NCI-H345 treated with DMSO at 0.1 percent for 48 hours (cell line): ENCODE measurements around the gene BICC1.

ENCODE experiments used
- DNase-seq: peaks from one replicate; lab custom pipeline; 2025; ENCODE audit not compliant: unreplicated experiment; lab: John Stamatoyannopoulos, UW

BICC1 gene

DNA sequence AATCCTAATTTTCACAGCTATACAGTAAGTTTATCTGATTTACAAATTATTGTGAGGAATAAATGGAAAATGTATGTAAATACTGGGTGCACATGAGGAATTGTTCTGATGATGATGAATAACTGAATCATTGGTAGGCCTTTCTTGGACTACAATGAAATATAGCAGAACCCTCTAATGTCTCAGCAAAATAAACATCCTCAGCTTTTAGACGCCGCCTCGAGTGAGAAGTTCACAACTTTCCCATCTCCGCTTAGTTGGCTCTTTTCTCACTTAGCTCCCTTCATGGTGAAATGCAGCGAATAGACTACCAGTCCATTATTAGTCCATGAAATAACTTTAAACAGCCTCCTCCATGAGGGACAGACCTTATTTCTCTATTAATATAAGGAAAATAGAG is 182.3 kb downstream of the BICC1 start:
- DNase-seq, result no peak

DNA sequence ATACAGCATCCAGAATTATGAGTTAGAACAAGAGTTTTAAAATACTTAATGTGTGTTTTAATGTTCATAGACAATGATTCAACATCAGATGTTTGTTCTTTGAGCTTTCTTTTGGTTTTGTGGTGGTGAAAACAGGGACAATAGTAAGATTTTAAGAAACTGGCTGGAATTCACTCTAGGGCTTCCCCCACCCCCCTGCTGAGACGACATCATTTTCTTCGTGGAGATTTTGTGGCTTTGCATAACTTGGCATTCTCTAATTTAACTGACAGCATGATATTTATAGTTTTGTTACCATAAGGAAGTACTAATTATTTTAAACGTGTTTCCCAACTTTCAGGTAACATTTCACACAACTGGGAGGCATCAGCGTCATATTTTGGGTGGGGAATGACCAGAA is 184.1 kb downstream of the BICC1 start:
- DNase-seq, result no peak

DNA sequence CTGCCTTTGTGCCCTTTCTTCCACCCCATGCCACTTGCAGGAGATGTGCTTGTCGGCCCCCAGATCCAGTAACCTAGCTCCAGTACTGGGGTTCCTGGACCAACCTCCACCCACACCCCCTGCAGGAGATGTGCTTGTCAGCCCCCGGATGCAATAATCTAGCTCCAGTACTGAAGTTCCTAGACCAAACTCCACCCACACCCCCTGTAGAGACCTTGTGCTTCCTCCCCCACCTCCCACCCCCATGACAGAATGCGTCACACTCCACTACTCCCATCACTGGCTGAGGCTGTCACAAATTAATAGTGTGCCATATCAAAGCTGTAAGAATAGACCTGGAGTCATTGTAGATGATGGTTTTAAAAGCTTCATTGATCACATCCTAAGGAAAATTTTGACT is 185.0 kb downstream of the BICC1 start:
- no peak for DNase-seq

DNA sequence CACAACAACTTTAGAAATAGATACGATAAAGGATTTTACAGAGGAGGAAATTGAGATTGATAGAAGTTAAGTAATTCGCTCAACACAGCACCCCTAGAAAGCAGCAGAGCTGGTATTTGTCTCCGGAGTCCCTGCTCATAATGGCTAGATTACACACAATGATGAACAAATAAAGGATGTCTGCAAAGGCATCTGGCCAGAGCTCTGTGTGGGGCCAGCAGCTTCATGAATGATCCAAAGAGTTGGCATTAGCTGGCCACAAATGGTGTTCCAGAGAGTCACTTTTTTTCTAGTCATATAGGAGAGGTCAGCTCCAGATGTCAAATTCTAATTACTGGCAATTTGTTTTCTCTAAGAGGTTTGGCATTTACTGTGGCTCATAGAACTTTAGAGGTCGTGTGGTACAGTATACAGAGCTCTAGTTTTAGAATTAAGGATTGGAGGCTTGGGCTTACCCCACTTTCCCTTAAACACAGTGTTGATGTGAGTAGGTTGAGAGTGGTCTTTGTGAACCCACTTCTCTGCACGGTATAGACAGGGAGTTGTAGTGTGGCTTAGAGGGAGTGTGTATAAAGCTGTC is 186.2 kb downstream of the BICC1 start:
- no peak for DNase-seq

DNA sequence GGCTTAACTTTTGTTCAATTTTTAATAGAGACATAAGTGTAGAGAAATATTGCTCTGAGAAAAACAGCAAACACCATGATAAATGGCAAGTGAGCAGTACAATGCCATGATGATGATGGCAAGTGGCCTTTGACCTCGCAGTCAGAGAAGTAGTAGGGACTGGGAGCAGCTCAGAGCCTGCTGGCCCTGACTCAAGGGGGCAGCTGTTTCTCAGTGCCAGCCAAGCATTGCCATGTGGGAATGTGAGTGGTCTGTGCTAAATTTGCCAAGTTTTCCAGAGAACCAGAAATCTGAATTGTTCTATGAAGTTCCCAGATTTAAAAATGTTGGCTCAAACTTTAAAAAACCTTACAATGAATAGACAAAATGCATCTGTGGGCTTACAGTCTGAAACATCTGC is 187.9 kb downstream of the BICC1 start:
- DNase-seq, result no peak

DNA sequence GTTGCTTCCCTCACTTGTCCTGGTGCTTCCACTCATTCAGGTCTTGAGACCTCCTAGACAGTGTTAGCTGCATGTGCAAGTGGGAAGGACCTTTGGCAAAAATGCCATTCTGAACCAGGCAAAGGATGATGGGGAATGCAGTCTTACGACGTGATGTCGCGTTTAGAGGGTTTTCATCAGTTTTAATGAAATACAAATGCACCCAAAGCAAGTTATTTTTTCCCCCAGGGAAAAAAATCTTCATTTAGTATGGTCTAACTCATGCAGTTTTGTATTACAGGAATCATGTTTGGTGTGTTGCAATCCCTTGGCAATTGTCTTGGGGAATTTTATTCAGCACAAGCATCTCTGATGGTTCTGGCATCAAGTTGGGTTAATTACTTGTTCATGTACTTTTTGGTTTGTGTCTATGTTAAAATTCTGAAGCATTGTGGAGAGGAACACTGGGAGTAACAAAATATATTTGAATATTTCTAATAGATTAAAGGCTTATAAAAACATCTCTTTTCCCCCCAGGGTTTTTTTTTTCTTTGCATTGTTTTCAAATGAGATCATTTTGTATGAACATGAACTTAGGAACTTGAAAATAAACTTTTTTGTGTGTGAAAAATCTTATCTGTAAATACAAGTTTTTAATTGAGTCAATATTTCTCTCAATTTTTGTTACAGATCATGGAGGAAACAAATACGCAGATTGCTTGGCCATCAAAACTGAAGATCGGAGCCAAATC is 188.9 kb downstream of the BICC1 start:
- no peak for DNase-seq

DNA sequence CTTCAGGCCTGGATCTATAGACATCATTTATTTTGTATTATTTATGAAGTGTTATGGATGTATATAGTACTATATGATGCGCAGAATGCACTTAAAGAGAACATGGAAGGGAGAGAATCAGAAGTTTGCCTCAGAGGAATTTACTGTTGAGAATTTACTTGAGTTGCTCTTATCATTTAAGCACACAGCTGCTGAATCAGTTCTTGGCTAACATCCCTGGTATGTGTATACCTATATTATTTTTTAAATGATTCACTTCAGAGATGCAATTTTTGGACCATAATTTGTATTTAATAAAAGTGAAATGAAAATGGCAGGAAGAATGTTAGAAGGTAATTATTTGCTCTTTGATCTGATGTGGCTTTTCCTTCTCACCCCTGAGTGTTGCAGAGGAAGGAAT is 191.6 kb downstream of the BICC1 start:
- no peak for DNase-seq

DNA sequence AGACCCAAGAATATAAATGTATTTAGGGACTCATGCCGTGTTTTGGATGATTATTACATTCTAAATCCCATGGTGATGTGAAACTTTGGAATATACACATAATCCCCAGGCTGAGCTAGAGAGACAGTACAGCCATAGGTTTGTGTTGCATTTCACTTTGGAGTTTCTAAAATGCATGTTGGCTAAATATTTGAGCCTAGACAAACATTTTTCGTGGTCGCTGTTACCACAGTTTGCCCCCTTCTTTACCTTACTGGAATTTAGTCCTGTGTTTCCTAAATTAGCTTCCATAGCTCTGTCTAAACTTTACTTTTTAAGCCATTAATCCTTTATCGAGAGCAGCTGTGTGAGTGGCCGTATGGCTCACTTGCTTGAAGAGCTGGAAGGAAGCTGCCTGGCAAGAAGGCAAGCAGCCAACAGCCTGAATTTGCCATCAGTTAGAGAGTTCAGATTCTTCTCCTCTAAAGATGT is 192.0 kb downstream of the BICC1 start:
- DNase-seq, result no peak

DNA sequence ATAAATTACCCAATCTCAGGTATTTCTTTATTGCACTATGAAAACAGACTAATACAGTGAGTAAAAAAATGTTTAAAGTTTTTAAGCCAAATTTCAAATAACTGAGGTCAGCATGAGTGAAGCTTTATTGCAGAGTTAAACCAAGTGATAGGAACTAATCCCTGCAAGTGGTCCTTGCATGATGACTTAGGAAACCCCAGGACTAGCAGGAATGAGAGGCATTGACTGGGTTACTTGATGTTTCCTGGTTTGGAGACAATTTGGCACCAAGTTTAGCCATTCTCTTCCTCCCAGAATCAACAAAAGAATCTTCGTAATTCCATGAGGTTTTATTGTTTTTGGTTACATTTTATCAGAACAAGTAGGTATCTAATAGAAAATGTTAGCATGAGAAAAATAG is 194.2 kb downstream of the BICC1 start:
- no peak for DNase-seq

DNA sequence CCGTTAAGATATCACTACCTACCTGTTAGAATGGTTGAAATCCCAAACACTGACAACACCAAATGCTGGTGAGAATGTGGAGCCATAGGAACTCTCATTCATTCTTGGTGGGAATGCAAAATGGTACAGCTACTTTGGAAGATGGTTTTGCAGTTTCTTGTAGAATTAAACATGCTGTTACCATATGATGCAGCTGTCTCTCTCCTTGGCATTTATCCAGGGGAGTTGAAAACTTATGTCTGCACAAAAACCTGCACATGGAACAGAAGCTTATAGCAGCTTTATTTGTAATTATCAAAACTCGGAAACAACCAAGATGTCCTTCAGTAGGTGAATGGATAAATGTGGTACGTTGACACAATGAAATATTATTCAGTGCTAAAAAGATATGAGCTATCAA is 199.5 kb downstream of the BICC1 start:
- DNase-seq, result no peak

DNA sequence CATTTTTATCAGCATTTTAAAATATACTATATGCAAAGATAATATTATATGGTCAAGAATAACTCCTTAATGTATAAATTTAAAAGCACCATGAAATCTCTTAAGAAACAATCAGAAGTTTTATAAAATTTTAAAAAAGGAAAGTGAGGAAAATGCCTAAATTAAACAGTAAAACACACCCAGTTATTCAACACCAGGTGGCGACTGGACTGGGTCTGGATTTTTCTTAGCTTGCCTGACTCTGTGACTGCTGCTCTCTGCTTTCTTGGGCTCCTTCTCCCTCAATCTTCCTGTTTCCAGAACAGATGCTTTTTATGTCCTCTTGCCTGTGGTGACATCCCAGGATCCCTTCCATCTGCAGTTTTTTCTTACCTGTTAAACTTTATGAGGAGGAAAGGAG is 200.3 kb downstream of the BICC1 start:
- no peak for DNase-seq

DNA sequence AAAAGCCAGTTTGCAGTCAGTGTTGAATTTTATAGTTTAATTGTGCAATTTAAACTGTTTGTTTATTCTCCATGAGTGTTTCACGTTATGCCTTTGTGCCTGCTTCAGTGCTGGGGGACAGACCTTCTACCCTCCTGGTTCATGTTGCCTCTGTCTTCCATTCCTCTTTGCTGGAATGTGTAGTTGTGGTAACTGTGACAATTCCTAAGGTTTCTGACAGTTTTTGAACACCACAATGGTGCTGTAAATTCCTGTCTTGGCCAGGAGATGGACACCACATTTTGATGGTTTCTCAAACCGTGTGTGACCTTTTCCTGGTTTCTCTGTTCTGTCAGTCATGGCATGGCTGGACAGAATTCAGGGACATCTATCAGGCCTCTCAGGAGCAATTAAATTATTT is 201.7 kb downstream of the BICC1 start:
- no peak for DNase-seq

DNA sequence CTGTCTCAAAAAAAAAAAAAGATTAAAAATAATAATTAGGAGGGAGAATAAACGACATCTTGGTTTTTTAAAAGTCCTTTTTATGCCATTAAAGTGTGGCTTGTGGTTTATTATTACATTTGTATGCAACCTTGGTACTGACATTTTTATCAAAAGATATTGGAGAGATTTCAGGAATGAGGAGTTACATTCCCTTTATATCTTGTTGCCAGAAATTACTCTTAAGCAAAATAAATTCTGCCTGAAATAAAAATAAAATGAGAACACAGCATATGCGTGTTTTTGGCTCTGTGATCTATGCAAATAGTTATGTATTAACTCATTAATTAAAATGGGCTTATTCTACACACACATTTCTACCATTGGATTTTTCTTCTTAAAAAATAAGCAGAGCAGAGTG is 202.4 kb downstream of the BICC1 start:
- DNase-seq, result no peak

DNA sequence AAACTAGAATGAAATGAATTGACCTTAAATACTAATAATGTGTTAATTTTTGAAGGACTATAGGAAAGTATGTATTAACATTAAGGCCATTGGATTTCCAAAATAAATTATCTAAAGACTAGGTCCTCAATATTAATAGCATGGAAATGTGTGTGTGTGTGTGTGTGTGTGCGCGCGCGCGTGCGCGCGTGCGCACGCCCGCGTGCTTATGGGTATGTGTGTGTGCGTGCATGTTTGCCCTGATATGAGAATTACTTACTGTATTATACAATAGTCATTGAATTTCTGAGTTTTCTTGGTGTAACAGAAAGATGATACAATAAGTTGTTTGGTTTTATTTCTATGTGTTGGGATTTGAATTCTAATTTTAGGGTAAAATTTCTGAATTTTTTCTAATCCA is 205.9 kb downstream of the BICC1 start:
- DNase-seq, result no peak

DNA sequence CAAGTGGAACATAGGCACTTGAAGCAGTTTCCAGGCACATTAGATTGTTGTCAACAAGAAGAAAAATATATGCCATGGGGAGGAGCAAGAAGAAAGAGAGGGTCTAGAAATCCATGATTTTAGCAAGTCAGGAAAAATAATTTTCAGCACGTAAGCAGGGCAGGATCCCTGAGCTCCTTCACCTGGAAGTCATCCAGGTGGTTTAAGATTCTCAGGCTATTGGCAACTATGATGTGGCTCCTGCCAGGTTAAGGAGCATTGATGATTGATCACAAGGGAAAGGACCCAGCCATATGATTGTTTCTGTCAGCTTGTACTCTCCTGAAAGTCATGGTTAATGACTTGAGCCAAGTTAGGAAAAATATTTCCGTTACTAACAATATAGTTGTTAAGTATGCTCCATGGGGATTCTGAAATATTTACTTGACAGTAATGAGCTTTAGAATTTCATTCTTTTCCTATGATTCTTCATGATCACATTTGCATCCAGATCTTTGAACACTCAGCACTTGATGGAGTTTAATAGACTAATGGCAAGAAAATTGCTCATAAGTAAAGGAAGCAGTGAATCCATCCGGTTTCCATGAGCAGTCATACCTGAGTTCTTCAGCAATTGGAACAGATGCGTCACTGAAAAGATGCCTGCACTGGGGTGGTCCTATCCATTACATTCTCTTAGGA is 209.1 kb downstream of the BICC1 start:
- no peak for DNase-seq

DNA sequence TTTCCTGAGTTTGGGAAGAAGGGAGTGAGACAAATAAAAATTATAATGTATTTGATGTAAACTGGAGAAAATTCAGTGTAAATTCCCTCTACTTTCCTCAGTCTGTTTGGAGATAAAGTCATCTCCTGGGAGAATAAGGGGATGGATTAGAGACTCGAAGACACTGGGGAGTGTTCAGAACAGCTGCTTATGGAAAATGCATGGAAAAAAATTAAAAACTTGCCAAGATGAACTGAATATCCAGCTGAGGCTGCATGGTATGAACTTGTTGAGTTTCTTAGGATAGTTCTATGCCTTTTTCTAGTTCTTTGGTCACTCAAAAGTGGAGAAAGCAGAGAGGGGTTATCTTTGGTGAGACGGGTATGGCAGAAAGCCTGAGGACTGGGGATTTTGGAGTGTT is 210.5 kb downstream of the BICC1 start:
- DNase-seq, result no peak

DNA sequence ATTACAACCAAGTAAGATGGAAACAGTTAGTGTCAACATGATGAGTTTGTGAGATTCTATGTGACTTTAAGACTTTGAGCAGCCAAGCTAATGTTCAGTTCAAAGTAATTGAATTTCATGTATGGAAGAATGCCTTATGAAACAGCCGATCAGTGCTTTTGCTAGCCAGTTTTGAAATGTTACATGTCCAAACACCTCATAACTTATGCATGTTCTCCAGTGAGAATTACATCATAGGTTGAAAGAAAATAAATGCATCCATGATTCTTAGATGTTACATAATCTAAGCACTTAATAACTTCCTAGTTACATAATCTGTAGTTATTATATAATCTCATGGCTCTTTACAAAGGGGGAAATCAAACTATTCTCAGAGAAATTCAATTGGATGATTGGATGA is 211.3 kb downstream of the BICC1 start:
- no peak for DNase-seq

DNA sequence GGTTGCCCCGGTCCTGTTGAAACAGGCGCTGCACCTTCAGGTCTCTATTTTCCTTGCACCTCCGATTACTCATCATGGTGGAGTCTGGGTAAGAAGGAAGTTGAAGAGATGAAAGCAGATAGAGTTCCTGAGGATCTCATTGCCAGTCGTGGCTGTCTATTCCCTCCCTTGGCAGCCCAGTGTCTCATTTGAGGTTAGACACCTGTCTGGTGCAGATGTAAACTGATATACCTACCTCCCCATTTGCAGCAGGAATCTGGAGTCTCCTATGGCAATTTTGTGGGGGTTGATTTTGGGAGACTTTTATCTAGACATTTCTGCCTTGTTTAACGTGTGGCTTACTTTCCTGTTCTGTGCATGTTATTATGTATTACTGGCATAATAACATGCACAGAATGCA is 212.1 kb downstream of the BICC1 start:
- DNase-seq, result no peak

DNA sequence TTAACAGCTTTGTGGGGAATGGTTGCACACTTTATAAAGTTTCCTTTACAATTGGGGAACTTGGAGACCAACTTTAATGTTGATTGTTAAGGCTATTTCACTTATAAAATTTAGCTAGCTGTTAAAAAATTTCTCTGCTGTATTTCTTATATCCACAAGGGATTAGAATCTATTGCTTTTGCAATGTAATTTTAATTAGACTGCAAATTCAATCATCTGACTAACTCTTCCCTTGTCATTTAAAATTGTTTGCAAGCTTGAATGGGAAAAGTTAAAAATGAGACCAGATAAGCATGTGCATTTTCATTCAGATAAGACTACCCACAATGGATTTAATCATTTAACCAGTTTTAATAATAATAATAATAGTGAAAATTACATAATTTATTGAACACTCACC is 213.2 kb downstream of the BICC1 start:
- no peak for DNase-seq

DNA sequence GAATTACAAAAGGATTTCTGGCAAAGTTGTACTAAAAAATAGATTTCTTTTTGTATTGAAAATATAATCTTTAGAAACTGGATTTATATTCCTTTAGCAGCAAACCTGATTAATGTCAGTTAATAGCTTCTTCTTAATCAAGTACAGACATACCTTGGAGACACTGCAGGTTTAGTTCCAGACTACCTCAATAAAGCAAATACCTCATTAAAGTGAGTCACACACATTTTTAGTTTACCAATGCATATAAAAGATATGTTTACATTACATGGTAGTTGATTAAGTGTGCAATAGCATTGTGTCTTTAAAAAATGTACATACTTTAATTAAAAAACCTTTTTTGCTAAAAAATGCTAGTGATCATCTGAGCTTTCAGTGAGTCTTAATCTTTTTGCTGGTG is 215.0 kb downstream of the BICC1 start:
- DNase-seq, result no peak

DNA sequence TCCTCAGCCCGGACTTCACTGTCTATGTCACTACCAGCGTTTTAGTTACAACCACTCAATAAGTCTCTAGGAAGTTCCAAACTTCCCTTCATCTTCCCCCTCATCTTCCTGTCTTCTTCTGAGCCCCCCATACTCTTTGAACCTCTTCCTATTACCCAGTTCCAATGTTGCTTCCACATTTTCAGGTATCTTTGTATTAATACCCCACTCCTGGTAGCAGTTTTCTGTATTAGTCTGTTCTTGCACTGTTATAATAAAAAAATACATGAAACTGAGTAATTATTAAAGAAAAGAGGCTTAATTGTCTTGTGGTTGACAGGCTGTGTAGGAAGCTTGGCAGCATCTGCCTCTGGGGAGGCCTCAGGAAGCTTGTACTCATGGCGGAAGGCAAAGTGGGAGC is 218.6 kb downstream of the BICC1 start:
- DNase-seq, result no peak

DNA sequence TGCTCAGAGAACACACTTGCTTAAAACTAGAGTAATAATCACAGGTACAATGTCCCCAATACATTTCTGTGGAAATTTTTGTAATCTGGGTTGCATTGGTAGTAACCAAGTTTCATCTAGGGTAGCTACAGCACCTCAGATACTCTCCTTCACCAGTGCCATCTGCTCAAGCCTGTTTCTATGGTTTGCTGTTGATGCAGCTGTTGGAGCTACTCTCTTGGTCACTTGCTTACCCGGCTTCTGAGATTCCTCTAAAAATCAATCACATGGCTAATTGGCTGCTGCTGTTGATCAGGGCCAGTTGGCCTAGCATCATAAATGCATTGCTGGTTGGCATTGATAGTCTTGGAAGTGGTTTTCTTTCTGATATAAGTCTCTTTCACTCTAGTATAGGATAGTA is 220.8 kb downstream of the BICC1 start:
- no peak for DNase-seq

DNA sequence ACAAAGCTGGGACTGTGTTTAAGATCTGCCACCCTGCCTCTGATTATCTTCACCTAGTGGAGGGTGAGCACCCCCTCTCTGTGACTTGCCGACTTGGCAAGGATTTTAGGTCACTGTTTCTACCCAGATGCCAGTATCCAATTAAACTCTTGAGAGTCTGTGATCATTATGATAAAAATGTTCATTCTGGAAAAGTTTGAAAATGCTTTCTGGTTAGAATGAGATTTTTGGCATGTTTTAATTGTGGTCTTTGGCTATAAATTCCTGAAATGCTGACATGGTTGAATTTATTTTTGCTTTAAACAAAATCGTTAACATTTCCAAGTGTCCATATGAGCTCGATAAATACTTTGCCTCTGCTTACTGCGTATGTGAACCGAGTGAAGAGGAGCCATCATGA is 221.4 kb downstream of the BICC1 start:
- no peak for DNase-seq
